ENCODE measurements around the gene NCOR1. TPM values are rescaled to one million over a fixed set of nuclear protein-coding genes. Genes with fewer than 3 reads are reported as not detected.

Gene NCOR1
- total RNA-seq, 1 donor from 2014 or later = 137 TPM

DNA sequence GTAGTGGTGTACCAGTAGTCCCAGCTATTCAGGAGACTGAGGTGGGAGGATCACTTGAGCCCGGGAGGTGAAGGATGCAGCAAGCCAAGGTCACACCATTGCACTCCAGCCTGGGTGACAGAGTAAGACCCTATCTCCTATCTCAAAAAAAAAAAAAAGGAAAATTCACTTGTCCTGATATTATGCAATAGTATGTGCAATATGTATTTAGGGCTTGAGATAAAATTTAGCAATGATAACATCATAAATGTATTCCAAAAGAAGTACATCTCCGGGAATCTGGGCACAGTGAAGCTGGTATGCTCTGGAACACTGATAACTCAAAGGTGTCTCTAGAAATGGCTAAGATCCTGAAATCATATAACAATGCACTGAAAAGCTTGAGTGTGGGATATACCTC is 74.5 kb downstream of the NCOR1 start:
- TF ChIP-seq, protein P1, sequence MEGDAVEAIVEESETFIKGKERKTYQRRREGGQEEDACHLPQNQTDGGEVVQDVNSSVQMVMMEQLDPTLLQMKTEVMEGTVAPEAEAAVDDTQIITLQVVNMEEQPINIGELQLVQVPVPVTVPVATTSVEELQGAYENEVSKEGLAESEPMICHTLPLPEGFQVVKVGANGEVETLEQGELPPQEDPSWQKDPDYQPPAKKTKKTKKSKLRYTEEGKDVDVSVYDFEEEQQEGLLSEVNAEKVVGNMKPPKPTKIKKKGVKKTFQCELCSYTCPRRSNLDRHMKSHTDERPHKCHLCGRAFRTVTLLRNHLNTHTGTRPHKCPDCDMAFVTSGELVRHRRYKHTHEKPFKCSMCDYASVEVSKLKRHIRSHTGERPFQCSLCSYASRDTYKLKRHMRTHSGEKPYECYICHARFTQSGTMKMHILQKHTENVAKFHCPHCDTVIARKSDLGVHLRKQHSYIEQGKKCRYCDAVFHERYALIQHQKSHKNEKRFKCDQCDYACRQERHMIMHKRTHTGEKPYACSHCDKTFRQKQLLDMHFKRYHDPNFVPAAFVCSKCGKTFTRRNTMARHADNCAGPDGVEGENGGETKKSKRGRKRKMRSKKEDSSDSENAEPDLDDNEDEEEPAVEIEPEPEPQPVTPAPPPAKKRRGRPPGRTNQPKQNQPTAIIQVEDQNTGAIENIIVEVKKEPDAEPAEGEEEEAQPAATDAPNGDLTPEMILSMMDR (IDR thresholded peaks at IDR 0.05) = no peak
- no peak overlapping the region for H3K27ac ChIP-seq
- H3K4me3 ChIP-seq = no peak overlapping the region
- no peaks in the 10 kb centered on the region for H3K9me3 ChIP-seq
- peaks cover 81% of the 10 kb centered on the region for H3K36me3 ChIP-seq
- no peaks in the 10 kb centered on the region for H3K27me3 ChIP-seq (ENCODE audit: low read depth)
- intact Hi-C loops (cut with DNase I) = no loop called here
- ATAC-seq (no peak), DNase-seq (no peak)
- H3K4me1 ChIP-seq = no peaks in the 10 kb centered on the region

DNA sequence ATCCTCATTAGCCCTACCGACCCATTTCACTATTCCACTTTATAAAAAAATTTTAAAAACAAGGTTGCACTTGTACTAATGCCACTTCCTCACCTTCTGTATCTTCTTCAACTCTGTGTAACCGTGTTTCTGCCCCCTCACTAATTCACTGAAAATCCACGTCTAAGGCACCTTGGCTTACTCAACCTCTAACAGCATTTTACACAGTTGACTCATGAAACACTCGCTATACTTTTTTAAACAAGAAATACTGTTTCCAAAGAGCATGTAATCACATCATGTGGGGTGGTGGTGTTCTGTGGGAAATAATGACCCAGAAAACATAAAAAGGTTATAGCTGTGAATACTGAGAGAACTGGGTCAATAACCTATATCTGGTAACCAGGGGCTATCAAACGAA is 79.9 kb downstream of the NCOR1 start:
- Histone ChIP-seq H3K4me3 (no peak overlapping the region), H3K4me1 (no peaks in the 10 kb centered on the region), H3K36me3 (peaks cover 88% of the 10 kb centered on the region), H3K27ac (no peak overlapping the region), H3K27me3 (ENCODE audit: low read depth) (no peaks in the 10 kb centered on the region), H3K9me3 (no peaks in the 10 kb centered on the region)
- ATAC-seq (no peak), DNase-seq (no peak)
- intact Hi-C loops (cut with DNase I) = no loop called here
- TF ChIP-seq, protein P1 (IDR thresholded peaks at IDR 0.05) = no peak

GRCh38 chr17:16131593-16131992 is 83.7 kb downstream of the NCOR1 start:
- Histone ChIP-seq H3K4me1 (no peaks in the 10 kb centered on the region), H3K27me3 (ENCODE audit: low read depth) (no peaks in the 10 kb centered on the region), H3K36me3 (peaks cover 77% of the 10 kb centered on the region), H3K27ac (no peak overlapping the region), H3K9me3 (no peaks in the 10 kb centered on the region), H3K4me3 (no peak overlapping the region)
- ATAC-seq = no peak
- DNase-seq = no peak
- TF ChIP-seq, protein P1 (IDR thresholded peaks at IDR 0.05) = no peak
- intact Hi-C loops (cut with DNase I) = no loop called here

DNA sequence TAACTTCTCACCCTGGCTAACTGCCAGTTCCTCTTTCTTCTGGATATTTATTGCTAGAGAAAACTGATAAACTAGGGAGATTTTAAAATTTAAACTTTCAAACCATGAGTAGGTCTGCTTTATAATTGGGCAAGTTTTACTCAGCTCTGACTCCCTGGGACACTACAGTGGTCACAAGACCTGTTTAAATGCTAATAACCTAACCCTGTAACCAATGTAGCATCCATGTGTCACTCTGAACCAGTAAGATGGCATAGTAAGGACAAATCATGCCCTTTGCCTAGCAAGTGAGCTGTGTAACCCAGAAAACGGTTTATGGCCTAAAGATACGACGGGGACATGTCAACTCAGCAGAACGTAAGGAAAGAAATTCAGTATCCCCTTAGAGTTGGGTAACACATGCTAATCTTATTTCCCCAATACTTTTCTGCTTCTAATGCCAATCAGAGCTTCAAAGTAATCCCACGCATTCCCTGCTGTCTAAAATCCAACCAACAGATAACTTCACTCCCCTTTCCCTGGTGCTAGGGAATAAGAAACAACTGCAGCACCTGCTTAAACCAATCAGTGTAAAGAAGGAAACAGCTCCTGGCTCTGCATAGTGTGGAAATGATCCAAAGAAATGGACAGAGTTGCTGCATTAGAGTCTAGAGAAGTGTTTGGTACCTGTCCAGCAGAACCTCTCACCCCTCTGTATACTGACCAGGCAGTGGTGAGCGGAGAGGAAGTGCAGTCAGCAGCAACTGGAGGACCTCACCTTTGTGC is 85.7 kb downstream of the NCOR1 start:
- intact Hi-C loops (cut with DNase I) = no loop called here
- no peak for ATAC-seq
- no peaks in the 10 kb centered on the region for H3K27me3 ChIP-seq (ENCODE audit: low read depth)
- TF ChIP-seq, protein P1 (IDR thresholded peaks at IDR 0.05) = no peak
- H3K4me1 ChIP-seq = no peaks in the 10 kb centered on the region
- peaks cover 74% of the 10 kb centered on the region for H3K36me3 ChIP-seq
- DNase-seq = no peak
- H3K4me3 ChIP-seq = no peak overlapping the region
- no peaks in the 10 kb centered on the region for H3K9me3 ChIP-seq
- H3K27ac ChIP-seq = no peak overlapping the region

- Histone ChIP-seq H3K4me3 (no peak overlapping the region), H3K4me1 (no peaks in the 10 kb centered on the region), H3K27ac (no peak overlapping the region), H3K36me3 (peaks cover 83% of the 10 kb centered on the region), H3K9me3 (no peaks in the 10 kb centered on the region), H3K27me3 (ENCODE audit: low read depth) (no peaks in the 10 kb centered on the region)
- TF ChIP-seq, protein P1 (IDR thresholded peaks at IDR 0.05) = no peak
- ATAC-seq = no peak
- no peak for DNase-seq
- intact Hi-C loops (cut with DNase I) = no loop called here
Measured at GRCh38 chr17:16123531-16123930, 91.8 kb downstream of the NCOR1 start.
